GM21723 (cell line): Measurements from ENCODE around the gene CCHCR1.
"Not testable (repeated sequence)": the region's sequence is repeated elsewhere in the genome, so short reads cannot be mapped to it uniquely, and the experiment has no call there.

Source experiments
- ATAC-seq: cut with Tn5 transposase; IDR thresholded peaks from one replicate; pipeline ENCODE4 v1.9.1; 2021; ENCODE audit warnings: mild to moderate bottlenecking, moderate library complexity; ENCODE audit not compliant: unreplicated experiment

Gene CCHCR1

GRCh38 chr6:31164475-31165063 is 7.0 kb upstream of the CCHCR1 start:
- ATAC-seq, result not testable (repeated sequence)

- ATAC-seq, result no peak
Observed at GRCh38 chr6:31163922-31164321, 6.3 kb upstream of the CCHCR1 start.

- ATAC-seq, result no peak
Observed at GRCh38 chr6:31162463-31163165, 5.0 kb upstream of the CCHCR1 start.

GRCh38 chr6:31161216-31162126 is 3.9 kb upstream of the CCHCR1 start:
- ATAC-seq, result no peak

- ATAC-seq, result no peak
Observed at GRCh38 chr6:31158863-31159855, 1.6 kb upstream of the CCHCR1 start.

GRCh38 chr6:31158140-31158862 is 699 bp upstream of the CCHCR1 start, which contains the start of gene TCF19:
Gene TCF19 (plus strand): TSS chr6:31158589. CDS start chr6:31159470, 881 bp downstream.
- peak; percentile 79 for ATAC-seq

- ATAC-seq, result no peak
Observed at GRCh38 chr6:31156641-31157040, 961 bp downstream of the CCHCR1 start.

GRCh38 chr6:31154436-31154835 is 3.2 kb downstream of the CCHCR1 start:
- ATAC-seq, result no peak

- no peak for ATAC-seq
Observed at GRCh38 chr6:31152781-31153180, 4.8 kb downstream of the CCHCR1 start.

GRCh38 chr6:31149827-31150447 is 7.7 kb downstream of the CCHCR1 start:
- ATAC-seq, result no peak

GRCh38 chr6:31145386-31145785 is 12.2 kb downstream of the CCHCR1 start:
- ATAC-seq, result no peak

- no peak for ATAC-seq
Observed at GRCh38 chr6:31144970-31145340, 12.6 kb downstream of the CCHCR1 start.

GRCh38 chr6:31144296-31144969 is 13.2 kb downstream of the CCHCR1 start:
- ATAC-seq, result no peak

- no peak for ATAC-seq
Observed at GRCh38 chr6:31143148-31143547, 14.5 kb downstream of the CCHCR1 start.

- no peak for ATAC-seq
Observed at GRCh38 chr6:31142361-31142761, 15.2 kb downstream of the CCHCR1 start.

GRCh38 chr6:31140643-31141042 is 17.0 kb downstream of the CCHCR1 start:
- ATAC-seq, result no peak

GRCh38 chr6:31139599-31139998 is 18.0 kb downstream of the CCHCR1 start:
- no peak for ATAC-seq

- no peak for ATAC-seq
Observed at GRCh38 chr6:31138982-31139381, 18.6 kb downstream of the CCHCR1 start, which contains the start of gene PSORS1C2. Gene PSORS1C2 (minus strand): TSS chr6:31139066. CDS start chr6:31139026, 40 bp downstream.

GRCh38 chr6:31135710-31136109 is 21.9 kb downstream of the CCHCR1 start:
- ATAC-seq, result no peak
